CD4-positive, alpha-beta T cell (primary cell): ENCODE data around the gene IL3RA. TPM values are rescaled to one million over a fixed set of nuclear protein-coding genes. Genes with fewer than 3 reads are reported as not detected.
"Not testable (repeated sequence)": the region's sequence is repeated elsewhere in the genome, so short reads cannot be mapped to it uniquely, and the experiment has no call there.

Experiments
- ATAC-seq: fragments of 200-7000 bp; cut with Tn5 transposase; one replicate; pipeline ENCODE4 v1.10.0; 2022; ENCODE audit warnings: mild to moderate bottlenecking; ENCODE audit not compliant: poor library complexity
- CTCF ChIA-PET: fragments of 350-600 bp; sonication (Branson Sonifier 250); formaldehyde crosslinking; loops from one replicate; lab custom pipeline; 2021; ENCODE audit warnings: antibody characterized with exemption, inconsistent platforms; lab: Charles Lee
- POLR2A ChIA-PET: fragments of 350-600 bp; sonication (Branson Sonifier 250); formaldehyde crosslinking; loops from one replicate; lab custom pipeline; 2021; ENCODE audit warnings: antibody characterized with exemption, inconsistent platforms; lab: Charles Lee
- DNase-seq, 14 experiments: peaks; one replicate each; pipeline ENCODE4 v3.0.0-alpha.2; 2013 to 2020; ENCODE audit warnings: mixed read lengths in 2 of 14
- H3K27ac ChIP-seq, 2 donors: one replicate each; pipeline versions ENCODE4 v1.5.1 to v1.7.0; 2013; ENCODE audit warnings: low read length in 2 of 2, low read depth in 1 of 2, mild to moderate bottlenecking in 1 of 2
- H3K27me3 ChIP-seq, 2 experiments: 1 replicate in 1 of 2; 2 replicates in 1 of 2; pipeline versions ENCODE4 v1.6.1 to v1.7.0; 2013; ENCODE audit warnings: low read length in 2 of 2, control low read depth in 1 of 2, mild to moderate bottlenecking in 1 of 2, moderate library complexity in 1 of 2; ENCODE audit not compliant: insufficient read depth in 2 of 2, control insufficient read depth in 1 of 2
- H3K36me3 ChIP-seq: one replicate; pipeline ENCODE4 v1.6.1; 2013; ENCODE audit warnings: low read length, control low read depth; ENCODE audit not compliant: insufficient read depth
- H3K4me1 ChIP-seq: one replicate; pipeline ENCODE4 v1.6.1; 2013; ENCODE audit warnings: low read length, control low read depth; ENCODE audit not compliant: insufficient read depth
- H3K4me3 ChIP-seq: one replicate; pipeline ENCODE4 v1.5.1; 2013; ENCODE audit warnings: mild to moderate bottlenecking, low read length, moderate library complexity
- H3K9me3 ChIP-seq, 2 experiments: 1 replicate in 1 of 2; 2 replicates in 1 of 2; pipeline versions ENCODE4 v1.6.1 to v1.7.0; 2013; ENCODE audit warnings: low read length in 2 of 2, mild to moderate bottlenecking in 2 of 2, control low read depth in 1 of 2, moderate library complexity in 1 of 2; ENCODE audit not compliant: control insufficient read depth in 1 of 2, insufficient read depth in 1 of 2
- H3K27ac Mint-ChIP-seq: one replicate; pipeline ENCODE4 v1.8.0; 2020; ENCODE audit warnings: mixed read lengths
- H3K27me3 Mint-ChIP-seq: one replicate; pipeline ENCODE4 v1.8.0; 2021; ENCODE audit warnings: mixed read lengths
- H3K36me3 Mint-ChIP-seq: one replicate; pipeline ENCODE4 v1.8.0; 2021; ENCODE audit warnings: low read depth, mixed read lengths
- H3K4me1 Mint-ChIP-seq: one replicate; pipeline ENCODE4 v1.8.0; 2021; ENCODE audit warnings: low read depth, mixed read lengths
- H3K4me3 Mint-ChIP-seq: one replicate; pipeline ENCODE4 v1.8.0; 2020; ENCODE audit warnings: mild to moderate bottlenecking, mixed read lengths
- H3K9me3 Mint-ChIP-seq: one replicate; pipeline ENCODE4 v1.8.0; 2020; ENCODE audit warnings: mixed read lengths
- intact Hi-C, 2 experiments: fragments of 100-400 bp; cut with DNase I in 1 of 2; cut with micrococcal nuclease in 1 of 2; formaldehyde crosslinking; loops; one replicate each; pipeline versions ENCODE4 v1.15.1 to v1.9.0; 2023 to 2025; cut with DNase I, micrococcal nuclease
- total RNA-seq, 174 experiments: library from RNA in 2 of 174; stranded (reverse) in 2 of 174; gene quantifications; one replicate each; pipeline ENCODE4 v1.2.3 and lab custom pipeline; 2021 to 2026
- TF ChIP-seq, protein P1 (sequence below): fragments of 200-600 bp; IDR thresholded peaks from one replicate; pipeline ENCODE4 v1.8.0; 2022; ENCODE audit warnings: antibody characterized with exemption, mild to moderate bottlenecking

The IL3RA gene
- total RNA-seq, 2 experiments from 2014 or later: 0.45 to 0.49 TPM

DNA sequence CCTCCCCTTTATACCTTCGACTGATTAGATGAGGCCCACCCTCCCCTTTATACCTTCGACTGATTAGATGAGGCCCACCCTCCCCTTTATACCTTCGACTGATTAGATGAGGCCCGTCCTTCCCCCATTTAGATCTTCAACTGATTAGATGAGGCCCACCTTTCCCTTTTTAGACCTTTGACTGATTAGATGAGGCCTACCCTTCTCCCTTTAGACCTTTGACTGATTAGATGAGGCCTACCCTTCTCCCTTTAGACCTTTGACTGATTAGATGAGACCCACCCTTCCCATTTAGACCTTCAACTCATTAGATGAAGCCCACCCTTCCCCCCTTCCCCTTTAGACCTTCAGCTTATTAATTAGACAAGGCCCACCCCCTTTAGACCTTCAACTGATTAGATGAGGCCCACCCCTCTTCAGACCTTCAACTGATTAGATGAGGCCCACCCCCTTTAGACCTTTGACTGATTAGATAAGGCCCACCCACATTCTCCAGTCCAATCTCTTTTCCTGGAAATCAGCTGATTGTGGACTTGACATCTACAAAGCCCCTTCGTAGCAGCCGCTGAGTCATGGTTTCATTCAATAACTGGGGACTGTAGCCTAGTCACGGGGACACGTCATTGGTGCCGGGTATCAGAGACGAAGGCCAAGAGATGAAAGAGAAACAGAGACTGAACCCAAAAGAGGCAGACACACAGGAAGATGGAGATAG, 28.8 kb upstream of the IL3RA start:
- intact Hi-C loops: no loop called here
- Mint-ChIP-seq H3K4me3 (no peak overlapping the region), H3K9me3 (peaks cover 2% of the 10 kb centered on the region), H3K36me3 (no peaks in the 10 kb centered on the region), H3K27me3 (no peaks in the 10 kb centered on the region), H3K4me1 (no peaks in the 10 kb centered on the region), H3K27ac (no peak overlapping the region)
- POLR2A ChIA-PET: no interaction called here
- no peaks in the 10 kb centered on the region for H3K4me1 ChIP-seq
- TF ChIP-seq, protein P1, sequence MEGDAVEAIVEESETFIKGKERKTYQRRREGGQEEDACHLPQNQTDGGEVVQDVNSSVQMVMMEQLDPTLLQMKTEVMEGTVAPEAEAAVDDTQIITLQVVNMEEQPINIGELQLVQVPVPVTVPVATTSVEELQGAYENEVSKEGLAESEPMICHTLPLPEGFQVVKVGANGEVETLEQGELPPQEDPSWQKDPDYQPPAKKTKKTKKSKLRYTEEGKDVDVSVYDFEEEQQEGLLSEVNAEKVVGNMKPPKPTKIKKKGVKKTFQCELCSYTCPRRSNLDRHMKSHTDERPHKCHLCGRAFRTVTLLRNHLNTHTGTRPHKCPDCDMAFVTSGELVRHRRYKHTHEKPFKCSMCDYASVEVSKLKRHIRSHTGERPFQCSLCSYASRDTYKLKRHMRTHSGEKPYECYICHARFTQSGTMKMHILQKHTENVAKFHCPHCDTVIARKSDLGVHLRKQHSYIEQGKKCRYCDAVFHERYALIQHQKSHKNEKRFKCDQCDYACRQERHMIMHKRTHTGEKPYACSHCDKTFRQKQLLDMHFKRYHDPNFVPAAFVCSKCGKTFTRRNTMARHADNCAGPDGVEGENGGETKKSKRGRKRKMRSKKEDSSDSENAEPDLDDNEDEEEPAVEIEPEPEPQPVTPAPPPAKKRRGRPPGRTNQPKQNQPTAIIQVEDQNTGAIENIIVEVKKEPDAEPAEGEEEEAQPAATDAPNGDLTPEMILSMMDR: no peak
- no peak for DNase-seq
- H3K27me3 ChIP-seq: no peaks in the 10 kb centered on the region
- CTCF ChIA-PET: no interaction called here
- ATAC-seq: no peak
- H3K4me3 ChIP-seq: no peak overlapping the region
- peaks cover 7 to 16% of the 10 kb centered on the region in 2 experiments for H3K9me3 ChIP-seq
- no peaks in the 10 kb centered on the region for H3K36me3 ChIP-seq
- no peak overlapping the region for H3K27ac ChIP-seq

DNA sequence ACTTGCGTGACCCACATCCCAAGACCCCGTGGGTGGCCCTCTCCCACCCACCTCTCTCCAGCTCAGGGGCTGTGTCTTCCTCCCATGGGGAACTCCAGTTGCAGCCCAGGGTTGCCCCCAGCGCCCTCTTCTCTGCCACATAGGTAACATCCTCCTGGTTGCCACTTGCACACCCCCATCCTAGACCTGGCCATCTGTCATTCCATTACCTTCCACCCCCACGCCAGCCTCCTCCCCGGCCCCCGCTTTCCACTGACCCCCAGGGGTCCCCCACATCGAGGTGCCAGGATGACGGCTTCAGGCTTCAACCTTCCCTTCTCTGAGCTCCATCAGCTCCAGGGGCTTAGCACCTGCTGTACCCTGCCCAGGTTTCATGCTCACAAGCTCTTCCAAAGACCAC, 28.1 kb upstream of the IL3RA start:
- H3K27me3 Mint-ChIP-seq: no peaks in the 10 kb centered on the region
- no peak overlapping the region for H3K4me3 Mint-ChIP-seq
- DNase-seq (no peak), ATAC-seq (no peak)
- Histone ChIP-seq H3K9me3 (peaks cover 7 to 16% of the 10 kb centered on the region in 2 experiments), H3K4me1 (no peaks in the 10 kb centered on the region), H3K27me3 (no peaks in the 10 kb centered on the region), H3K4me3 (no peak overlapping the region), H3K36me3 (no peaks in the 10 kb centered on the region), H3K27ac (no peak overlapping the region)
- H3K9me3 Mint-ChIP-seq: peaks cover 2% of the 10 kb centered on the region
- ChIA-PET POLR2A (no interaction called here), CTCF (no interaction called here)
- no peak overlapping the region for H3K27ac Mint-ChIP-seq
- TF ChIP-seq, protein P1: no peak
- no peaks in the 10 kb centered on the region for H3K4me1 Mint-ChIP-seq
- no peaks in the 10 kb centered on the region for H3K36me3 Mint-ChIP-seq
- intact Hi-C loops: no loop called here

DNA sequence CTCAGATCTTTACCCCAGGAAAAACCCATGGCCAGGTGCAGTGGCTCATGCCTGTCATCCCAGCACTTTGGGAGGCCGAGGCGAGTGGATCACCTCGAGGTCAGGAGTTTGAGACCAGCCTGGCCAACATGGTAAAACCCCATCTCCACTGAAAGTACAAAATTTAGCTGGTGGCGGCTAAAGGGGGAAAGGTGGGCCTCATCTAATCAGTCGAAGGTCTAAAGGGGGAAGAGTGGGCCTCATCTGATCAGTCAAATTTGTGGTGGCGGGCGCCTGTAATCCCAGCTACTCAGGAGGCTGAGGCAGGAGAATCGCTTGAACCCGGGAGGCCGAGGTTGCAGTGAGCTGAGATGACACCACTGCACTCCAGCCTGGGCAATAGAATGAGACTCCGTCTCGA, 27.7 kb upstream of the IL3RA start:
- H3K36me3 ChIP-seq, ATAC-seq, H3K36me3 Mint-ChIP-seq, H3K4me1 ChIP-seq, POLR2A ChIA-PET, DNase-seq, H3K27ac ChIP-seq, H3K27me3 Mint-ChIP-seq, CTCF ChIA-PET, H3K4me3 ChIP-seq, intact Hi-C loops, H3K27ac Mint-ChIP-seq, H3K9me3 Mint-ChIP-seq, H3K4me1 Mint-ChIP-seq, H3K4me3 Mint-ChIP-seq, H3K27me3 ChIP-seq: not testable (repeated sequence)
- H3K9me3 ChIP-seq: peaks cover 7 to 16% of the 10 kb centered on the region in 2 experiments

DNA sequence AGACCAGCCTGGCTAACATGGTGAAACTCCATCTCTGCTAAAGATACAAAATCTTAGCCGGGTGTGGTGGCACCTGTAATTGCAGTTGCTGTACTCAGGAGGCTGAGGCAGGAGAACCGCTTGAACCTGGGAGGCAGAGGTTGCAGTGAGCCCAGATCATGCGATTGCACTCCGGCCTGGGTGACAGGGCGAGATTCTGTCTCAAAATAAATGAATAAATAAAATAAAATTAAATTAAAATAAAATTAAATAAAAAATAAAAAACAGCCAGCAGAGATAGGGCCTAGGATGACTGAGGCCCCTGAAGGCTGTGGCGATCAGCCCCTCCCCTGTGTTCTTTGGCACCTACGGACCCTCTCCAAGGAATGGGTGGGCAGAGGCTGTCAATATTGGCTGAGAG, 22.8 kb upstream of the IL3RA start:
- Histone ChIP-seq H3K4me1 (no peaks in the 10 kb centered on the region), H3K27ac (no peak overlapping the region), H3K27me3 (no peaks in the 10 kb centered on the region), H3K9me3 (peaks cover 0 to 18% of the 10 kb centered on the region in 2 experiments), H3K36me3 (no peaks in the 10 kb centered on the region), H3K4me3 (no peak overlapping the region)
- Mint-ChIP-seq H3K4me3 (no peak overlapping the region), H3K27me3 (peaks cover 5% of the 10 kb centered on the region), H3K36me3 (no peaks in the 10 kb centered on the region), H3K27ac (no peak overlapping the region), H3K9me3 (no peaks in the 10 kb centered on the region), H3K4me1 (peaks cover 4% of the 10 kb centered on the region)
- TF ChIP-seq, protein P1: no peak
- DNase-seq (no peak), ATAC-seq (no peak)
- CTCF ChIA-PET: no interaction called here
- intact Hi-C loops: no loop called here
- POLR2A ChIA-PET: no interaction called here
